MM.1S (cell line): Measurements from ENCODE around the gene GLRA1.
"Not testable (repeated sequence)": the region's sequence is repeated elsewhere in the genome, so short reads cannot be mapped to it uniquely, and the experiment has no call there.

ENCODE experiments used
- DNase-seq: peaks from one replicate; pipeline ENCODE4 v3.0.0-alpha.2; 2015
- H2AFZ ChIP-seq: fragments of 300-600 bp; sonication (generic); 2 replicates; pipeline ENCODE4 v1.6.0; 2016; ENCODE audit warnings: antibody characterized with exemption, low read length
- H3F3A ChIP-seq: fragments of 300-600 bp; sonication (generic); 2 replicates; pipeline ENCODE4 v1.6.1; 2016; ENCODE audit warnings: mild to moderate bottlenecking, antibody characterized with exemption, low read length, moderate library complexity, mixed read lengths; ENCODE audit not compliant: insufficient read depth
- H3K27ac ChIP-seq: fragments of 300-600 bp; sonication (generic); 2 replicates; pipeline ENCODE4 v1.5.1; 2016; ENCODE audit warnings: mild to moderate bottlenecking, low read length
- H3K27me3 ChIP-seq: fragments of 300-600 bp; sonication (generic); replicated peaks from 2 replicates; pipeline ENCODE4 v1.6.0; 2016; ENCODE audit warnings: low read length; ENCODE audit not compliant: insufficient read depth
- H3K36me3 ChIP-seq: fragments of 300-600 bp; sonication (generic); replicated peaks from 2 replicates; pipeline ENCODE4 v1.6.1; 2016; ENCODE audit warnings: mild to moderate bottlenecking, low read length, mixed read lengths; ENCODE audit not compliant: insufficient read depth
- H3K4me1 ChIP-seq: fragments of 300-600 bp; sonication (generic); 2 replicates; pipeline ENCODE4 v1.6.1; 2016; ENCODE audit warnings: low read length, mixed read lengths
- H3K4me2 ChIP-seq: fragments of 300-600 bp; sonication (generic); 2 replicates; pipeline ENCODE4 v1.6.0; 2016; ENCODE audit warnings: low read depth, low read length
- H3K4me3 ChIP-seq: fragments of 300-600 bp; sonication (generic); 2 replicates; pipeline ENCODE4 v1.5.1; 2016; ENCODE audit warnings: low read length, mixed read lengths
- H3K79me2 ChIP-seq: fragments of 300-600 bp; sonication (generic); 2 replicates; pipeline ENCODE4 v1.6.1; 2016; ENCODE audit warnings: mixed run types, low read length, mixed read lengths
- H3K9ac ChIP-seq: fragments of 300-600 bp; sonication (generic); 2 replicates; pipeline ENCODE4 v1.6.1; 2016; ENCODE audit warnings: low read length, mixed read lengths
- H3K9me2 ChIP-seq: fragments of 300-600 bp; sonication (generic); replicated peaks from 2 replicates; pipeline ENCODE4 v1.6.1; 2016; ENCODE audit warnings: mild to moderate bottlenecking, low read length, mixed read lengths; ENCODE audit not compliant: insufficient read depth
- H3K9me3 ChIP-seq: fragments of 300-600 bp; sonication (generic); replicated peaks from 2 replicates; pipeline ENCODE4 v1.6.1; 2016; ENCODE audit warnings: mild to moderate bottlenecking, low read length, mixed read lengths; ENCODE audit not compliant: insufficient read depth
- H4K20me1 ChIP-seq: fragments of 300-600 bp; sonication (generic); 2 replicates; pipeline ENCODE4 v1.6.1; 2016; ENCODE audit warnings: mild to moderate bottlenecking, low read length, moderate library complexity, mixed read lengths; ENCODE audit not compliant: insufficient read depth
- EZH2 ChIP-seq: fragments of 300-600 bp; sonication (generic); optimal IDR thresholded peaks from 2 replicates; pipeline ENCODE3; 2017; ENCODE audit warnings: low read depth, mild to moderate bottlenecking, antibody characterized with exemption, low read length, mixed read lengths
- EZH2phosphoT487 ChIP-seq: fragments of 300-600 bp; sonication (generic); IDR thresholded peaks from 2 replicates; pipeline ENCODE4 v1.6.1; 2018; ENCODE audit warnings: antibody characterized with exemption, low read length
- TF ChIP-seq, protein P1 (sequence below): fragments of 300-600 bp; sonication (generic); IDR thresholded peaks from 2 replicates; pipeline ENCODE4 v1.5.1; 2016; ENCODE audit warnings: antibody characterized with exemption, low read length, mixed read lengths

GLRA1 gene

DNA sequence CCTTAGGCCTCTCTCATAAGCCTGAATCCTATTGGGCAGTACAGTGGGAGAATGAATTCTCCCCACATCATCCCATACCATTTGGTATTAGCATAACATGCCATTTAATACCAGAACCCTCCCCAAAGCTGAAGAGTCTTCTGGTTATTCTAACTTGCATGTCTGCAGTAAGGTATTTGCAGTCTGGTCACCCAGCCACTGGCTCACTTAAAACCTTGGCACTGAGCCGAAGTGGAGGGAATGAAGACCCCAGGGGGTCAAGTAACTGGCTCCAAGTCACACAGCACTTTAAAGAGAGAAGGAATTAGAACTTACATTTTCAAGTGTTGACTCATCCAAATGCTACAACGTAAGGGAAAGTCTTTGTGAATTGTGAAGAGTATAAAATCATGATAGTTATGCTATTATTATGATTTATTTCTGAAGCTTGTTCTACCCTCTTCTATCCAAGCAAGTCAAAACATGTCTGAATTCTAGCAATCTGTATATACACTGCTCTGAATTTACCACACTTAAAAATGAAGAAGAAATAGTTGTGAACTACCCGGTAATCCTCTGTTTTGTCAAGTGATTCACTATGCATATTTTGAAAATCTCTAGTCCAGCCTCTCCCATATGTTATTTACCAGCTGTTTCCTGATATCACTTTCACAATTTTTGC lies 28.5 kb downstream of the GLRA1 start:
- H3K27me3 ChIP-seq: no peaks in the 10 kb centered on the region
- no peaks in the 10 kb centered on the region for H3F3A ChIP-seq
- H3K36me3 ChIP-seq: no peaks in the 10 kb centered on the region
- H4K20me1 ChIP-seq: no peaks in the 10 kb centered on the region
- H3K4me3 ChIP-seq: no peak overlapping the region
- no peak overlapping the region for H3K9ac ChIP-seq
- no peaks in the 10 kb centered on the region for H3K9me2 ChIP-seq
- no peak for DNase-seq
- no peaks in the 10 kb centered on the region for H3K79me2 ChIP-seq
- no peak overlapping the region for H3K27ac ChIP-seq
- H3K9me3 ChIP-seq: no peaks in the 10 kb centered on the region
- H3K4me1 ChIP-seq: no peaks in the 10 kb centered on the region
- H3K4me2 ChIP-seq: no peak overlapping the region
- H2AFZ ChIP-seq: no peak overlapping the region
- no peak for TF ChIP-seq EZH2phosphoT487

DNA sequence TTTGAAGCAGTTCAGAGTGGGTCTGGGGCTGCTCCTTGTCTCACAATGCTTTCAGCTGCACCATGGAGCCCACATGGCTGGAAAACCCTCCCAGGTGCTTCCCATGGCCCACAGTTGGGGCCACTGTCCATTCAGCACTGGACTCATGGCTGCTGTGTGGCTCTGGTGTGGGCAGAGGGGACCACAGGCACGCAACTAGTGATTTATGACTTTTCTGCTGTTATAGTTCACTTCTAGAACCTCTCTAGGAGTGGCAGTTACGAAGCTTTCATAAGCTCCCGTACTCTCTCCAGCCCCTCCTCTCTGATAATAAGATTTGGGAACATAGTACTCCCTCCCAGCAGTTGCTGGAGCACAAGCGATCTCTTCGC lies 29.0 kb downstream of the GLRA1 start:
- Histone ChIP-seq H3K27ac (no peak overlapping the region), H3K9me3 (no peaks in the 10 kb centered on the region), H3F3A (no peaks in the 10 kb centered on the region), H3K36me3 (no peaks in the 10 kb centered on the region), H3K79me2 (no peaks in the 10 kb centered on the region), H3K9ac (no peak overlapping the region), H3K4me2 (no peak overlapping the region), H3K4me1 (no peaks in the 10 kb centered on the region), H3K9me2 (no peaks in the 10 kb centered on the region), H3K4me3 (no peak overlapping the region), H3K27me3 (no peaks in the 10 kb centered on the region), H4K20me1 (no peaks in the 10 kb centered on the region), H2AFZ (no peak overlapping the region)
- DNase-seq: no peak
- TF ChIP-seq EZH2phosphoT487: no peak
- no peak for TF ChIP-seq EZH2
- TF ChIP-seq, protein P1, sequence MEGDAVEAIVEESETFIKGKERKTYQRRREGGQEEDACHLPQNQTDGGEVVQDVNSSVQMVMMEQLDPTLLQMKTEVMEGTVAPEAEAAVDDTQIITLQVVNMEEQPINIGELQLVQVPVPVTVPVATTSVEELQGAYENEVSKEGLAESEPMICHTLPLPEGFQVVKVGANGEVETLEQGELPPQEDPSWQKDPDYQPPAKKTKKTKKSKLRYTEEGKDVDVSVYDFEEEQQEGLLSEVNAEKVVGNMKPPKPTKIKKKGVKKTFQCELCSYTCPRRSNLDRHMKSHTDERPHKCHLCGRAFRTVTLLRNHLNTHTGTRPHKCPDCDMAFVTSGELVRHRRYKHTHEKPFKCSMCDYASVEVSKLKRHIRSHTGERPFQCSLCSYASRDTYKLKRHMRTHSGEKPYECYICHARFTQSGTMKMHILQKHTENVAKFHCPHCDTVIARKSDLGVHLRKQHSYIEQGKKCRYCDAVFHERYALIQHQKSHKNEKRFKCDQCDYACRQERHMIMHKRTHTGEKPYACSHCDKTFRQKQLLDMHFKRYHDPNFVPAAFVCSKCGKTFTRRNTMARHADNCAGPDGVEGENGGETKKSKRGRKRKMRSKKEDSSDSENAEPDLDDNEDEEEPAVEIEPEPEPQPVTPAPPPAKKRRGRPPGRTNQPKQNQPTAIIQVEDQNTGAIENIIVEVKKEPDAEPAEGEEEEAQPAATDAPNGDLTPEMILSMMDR: no peak

DNA sequence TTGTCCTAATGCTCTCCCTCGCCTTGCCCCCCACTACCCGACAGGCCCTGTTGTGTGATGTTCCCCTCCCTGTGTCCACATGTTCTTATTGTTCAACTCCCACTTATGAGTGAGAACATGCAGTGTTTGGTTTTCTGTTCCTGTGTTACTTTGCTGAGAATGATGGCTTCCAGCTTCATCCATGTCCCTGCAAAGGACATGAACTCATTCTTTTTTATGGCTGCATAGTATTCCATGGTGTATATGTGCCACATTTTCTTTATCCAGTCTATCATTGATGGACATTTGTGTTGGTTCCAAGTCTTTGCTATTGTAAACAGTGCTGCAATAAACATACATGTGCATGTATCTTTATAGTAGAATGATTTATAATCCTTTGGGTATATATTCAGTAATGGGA lies 31.2 kb downstream of the GLRA1 start:
- H3K9me3 ChIP-seq, H3K9me2 ChIP-seq, H3K27ac ChIP-seq, H3K36me3 ChIP-seq, H3K79me2 ChIP-seq, H3K27me3 ChIP-seq, DNase-seq, H3K4me2 ChIP-seq, H3K4me1 ChIP-seq, H4K20me1 ChIP-seq, H3F3A ChIP-seq, H2AFZ ChIP-seq, H3K9ac ChIP-seq, H3K4me3 ChIP-seq: not testable (repeated sequence)

DNA sequence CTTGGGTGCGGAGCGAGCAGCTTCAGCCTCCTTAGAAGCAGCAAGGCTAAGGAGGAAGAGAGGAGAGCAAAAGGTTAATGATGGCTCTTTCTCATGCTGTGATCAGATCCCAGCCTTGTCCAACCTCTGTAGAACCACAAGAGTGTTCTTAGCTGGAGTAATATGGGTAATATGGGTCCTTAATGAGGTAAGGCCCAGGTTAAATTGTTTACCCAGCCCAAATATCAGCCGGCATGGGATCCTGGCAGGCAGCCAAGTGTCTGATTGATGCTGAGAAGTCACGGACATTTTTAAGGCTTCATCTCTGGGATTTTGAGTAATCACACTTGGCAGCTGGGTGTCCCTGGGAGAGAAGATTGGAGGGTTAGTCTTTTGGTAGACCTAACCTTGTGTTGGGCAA lies 32.3 kb downstream of the GLRA1 start:
- TF ChIP-seq, protein P1: no peak
- H3F3A ChIP-seq: no peaks in the 10 kb centered on the region
- H4K20me1 ChIP-seq: no peaks in the 10 kb centered on the region
- H3K27me3 ChIP-seq: no peaks in the 10 kb centered on the region
- H3K4me2 ChIP-seq: no peak overlapping the region
- no peaks in the 10 kb centered on the region for H3K36me3 ChIP-seq
- H2AFZ ChIP-seq: no peak overlapping the region
- H3K27ac ChIP-seq: no peak overlapping the region
- H3K4me3 ChIP-seq: no peak overlapping the region
- no peaks in the 10 kb centered on the region for H3K9me3 ChIP-seq
- no peaks in the 10 kb centered on the region for H3K4me1 ChIP-seq
- H3K9me2 ChIP-seq: no peaks in the 10 kb centered on the region
- no peak for DNase-seq
- no peak overlapping the region for H3K9ac ChIP-seq
- H3K79me2 ChIP-seq: no peaks in the 10 kb centered on the region
